ENCODE results near the gene BPIFB4. TPM values are rescaled to one million over a fixed set of nuclear protein-coding genes. Genes with fewer than 3 reads are reported as not detected.

BPIFB4 gene
- total RNA-seq, 1 donor from 2014 or later: not detected

GRCh38 chr20:33132513-33133372, 53.3 kb downstream of the BPIFB4 start:
- no peak for DNase-seq (ENCODE audit: low read depth)
- H3K36me3 ChIP-seq (ENCODE audit: control insufficient read depth, insufficient read depth, low read length): no peaks in the 10 kb centered on the region
- no peak for TF ChIP-seq CTCF (IDR thresholded peaks at IDR 0.05; ENCODE audit: insufficient read depth, low read length, poor library complexity, severe bottlenecking)
- no peaks in the 10 kb centered on the region for H3K27me3 ChIP-seq (ENCODE audit: control insufficient read depth, insufficient read depth, low read length)
- no peak overlapping the region for H3K4me3 ChIP-seq (ENCODE audit: low read depth, low read length)

DNA sequence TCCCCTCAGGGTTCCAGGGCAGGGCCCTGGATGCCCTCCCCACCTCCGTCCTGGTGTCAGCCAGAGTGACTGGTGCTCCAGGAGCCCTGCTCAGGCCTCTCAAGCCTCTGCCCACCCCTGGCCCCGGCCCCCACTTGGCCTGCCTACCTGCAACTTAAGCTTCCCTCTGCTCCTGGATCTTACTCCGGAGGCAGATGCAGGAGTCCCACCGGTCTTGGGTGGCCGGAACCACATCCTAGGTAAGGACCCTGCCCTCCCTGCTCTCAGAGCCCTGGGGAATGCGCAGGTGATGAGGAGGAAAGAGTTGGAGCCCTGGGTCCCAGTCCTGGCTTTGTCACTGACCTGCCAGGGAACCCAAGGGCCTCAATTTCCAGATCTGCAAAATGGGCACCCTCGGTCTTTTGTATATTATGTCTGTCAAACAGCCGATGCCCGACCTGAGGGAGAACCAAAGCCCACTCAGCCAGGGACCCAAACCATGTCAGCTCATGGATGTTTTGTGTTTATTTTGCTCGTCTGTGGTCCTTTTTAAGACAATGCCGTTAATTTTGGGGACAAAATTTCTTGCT, 54.0 kb downstream of the BPIFB4 start:
- Histone ChIP-seq H3K36me3 (ENCODE audit: control insufficient read depth, insufficient read depth, low read length) (no peaks in the 10 kb centered on the region), H3K4me3 (ENCODE audit: low read depth, low read length) (no peak overlapping the region), H3K27me3 (ENCODE audit: control insufficient read depth, insufficient read depth, low read length) (no peaks in the 10 kb centered on the region)
- no peak for TF ChIP-seq CTCF (IDR thresholded peaks at IDR 0.05; ENCODE audit: insufficient read depth, low read length, poor library complexity, severe bottlenecking)
- no peak for DNase-seq (ENCODE audit: low read depth)

GRCh38 chr20:33137195-33137594, 57.8 kb downstream of the BPIFB4 start:
- no peaks in the 10 kb centered on the region for H3K27me3 ChIP-seq (ENCODE audit: control insufficient read depth, insufficient read depth, low read length)
- no peaks in the 10 kb centered on the region for H3K36me3 ChIP-seq (ENCODE audit: control insufficient read depth, insufficient read depth, low read length)
- no peak for DNase-seq (ENCODE audit: low read depth)
- TF ChIP-seq CTCF (IDR thresholded peaks at IDR 0.05; ENCODE audit: insufficient read depth, low read length, poor library complexity, severe bottlenecking): no peak
- no peak overlapping the region for H3K4me3 ChIP-seq (ENCODE audit: low read depth, low read length)

DNA sequence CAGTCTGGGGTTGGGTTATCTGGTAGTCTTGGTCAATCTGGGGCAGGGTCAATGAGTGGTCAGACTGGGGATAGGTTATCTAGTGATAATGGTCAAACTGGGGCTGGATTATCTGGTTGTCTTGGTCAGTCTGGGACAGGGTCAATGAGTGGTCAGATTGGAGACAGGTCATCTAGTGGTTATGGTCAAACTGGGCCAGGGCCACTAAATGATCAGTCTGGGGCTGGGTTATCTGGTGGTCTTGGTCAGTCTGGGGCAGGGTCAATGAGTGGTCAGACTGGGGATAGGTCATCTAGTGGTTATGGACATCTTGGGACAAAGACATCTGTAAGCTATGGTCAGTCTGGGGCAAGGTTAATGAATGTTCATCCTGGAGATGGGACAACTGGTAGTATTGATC, 60.0 kb downstream of the BPIFB4 start:
- TF ChIP-seq CTCF (IDR thresholded peaks at IDR 0.05; ENCODE audit: insufficient read depth, low read length, poor library complexity, severe bottlenecking): no peak
- H3K36me3 ChIP-seq (ENCODE audit: control insufficient read depth, insufficient read depth, low read length): no peaks in the 10 kb centered on the region
- DNase-seq (ENCODE audit: low read depth): no peak
- no peaks in the 10 kb centered on the region for H3K27me3 ChIP-seq (ENCODE audit: control insufficient read depth, insufficient read depth, low read length)
- no peak overlapping the region for H3K4me3 ChIP-seq (ENCODE audit: low read depth, low read length)

- no peak overlapping the region for H3K4me3 ChIP-seq (ENCODE audit: low read depth, low read length)
- TF ChIP-seq CTCF (IDR thresholded peaks at IDR 0.05; ENCODE audit: insufficient read depth, low read length, poor library complexity, severe bottlenecking): no peak
- no peak for DNase-seq (ENCODE audit: low read depth)
- no peaks in the 10 kb centered on the region for H3K27me3 ChIP-seq (ENCODE audit: control insufficient read depth, insufficient read depth, low read length)
- H3K36me3 ChIP-seq (ENCODE audit: control insufficient read depth, insufficient read depth, low read length): no peaks in the 10 kb centered on the region
Observed at GRCh38 chr20:33145521-33145920, 66.1 kb downstream of the BPIFB4 start.
